ENCODE measurements around the gene WT1. TPM values are rescaled to one million over a fixed set of nuclear protein-coding genes. Genes with fewer than 3 reads are reported as not detected.

The WT1 gene
- total and polyA plus RNA-seq, 2 of the 8 experiments (the other 6 are each of a cell fraction or from before 2014, with no cell fraction given): 0.05 to 0.17 TPM

DNA sequence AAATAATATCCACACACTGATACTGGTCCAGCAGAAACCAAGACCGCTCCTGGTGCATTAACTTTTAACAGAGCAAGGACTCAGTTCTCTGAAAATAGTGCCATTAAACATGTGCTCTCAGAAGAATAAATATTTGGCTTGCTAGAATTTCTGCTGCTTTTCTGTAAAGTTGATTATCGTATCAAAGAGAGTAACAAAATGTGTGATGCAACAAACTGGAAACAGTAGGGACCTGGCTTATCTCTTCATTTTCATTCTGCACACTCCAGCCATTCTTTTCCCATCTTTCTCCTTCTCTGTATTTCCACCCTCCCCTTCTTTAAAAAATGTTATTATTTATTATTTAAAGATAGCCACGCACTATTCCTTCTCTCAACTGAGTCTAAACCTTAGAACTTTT, 43.9 kb downstream of the WT1 start:
- Histone ChIP-seq H4K91ac (replicated peaks; ENCODE audit: insufficient read length, low read length) (no peak overlapping the region), H3K27me3 (replicated peaks in 1 of 4; ENCODE audit: control insufficient read depth in 3 of 4, extremely low read depth in 1 of 4, insufficient read depth in 3 of 4, low read length in 3 of 4) (peaks cover 0 to 3% (median 0%) of the 10 kb centered on the region in 4 experiments; a peak in 1 of 7 replicates), H4K8ac (ENCODE audit: extremely low read depth, insufficient read depth, low read length) (no peak overlapping the region), H3K4me3 (ENCODE audit: extremely low read depth in 1 of 4, insufficient read depth in 2 of 4, low read depth in 3 of 4, low read length in 4 of 4) (no peak overlapping the region), H2AFZ (ENCODE audit: low read length) (no peak overlapping the region), H2BK20ac (ENCODE audit: low read length) (no peak overlapping the region), H2BK5ac (ENCODE audit: low read depth, low read length) (no peak overlapping the region), H2AK5ac (ENCODE audit: low read depth, low read length) (no peak overlapping the region), H3K27ac (ENCODE audit: low read depth, low read length) (no peak overlapping the region), H4K20me1 (replicated peaks in 1 of 2; ENCODE audit: control insufficient read depth in 1 of 2, insufficient read depth in 2 of 2, low read length in 2 of 2) (no peaks in the 10 kb centered on the region), H3K36me3 (ENCODE audit: control insufficient read depth in 2 of 4, insufficient read depth in 4 of 4, low read length in 3 of 4) (no peaks in the 10 kb centered on the region), H3K23ac (ENCODE audit: insufficient read length) (no peak overlapping the region), H3K23me2 (ENCODE audit: low read depth, low read length) (no peaks in the 10 kb centered on the region), H3K14ac (ENCODE audit: insufficient read length) (no peak overlapping the region), H3K4ac (replicated peaks; ENCODE audit: insufficient read length, low read depth, low read length) (no peak overlapping the region), H2BK120ac (replicated peaks; ENCODE audit: low read depth, low read length) (no peak overlapping the region), H4K5ac (ENCODE audit: insufficient read length, low read depth, low read length) (no peak overlapping the region), H3K4me2 (ENCODE audit: insufficient read depth in 1 of 2, low read depth in 2 of 2, low read length in 2 of 2) (no peak overlapping the region), H3K4me1 (replicated peaks in 1 of 4; ENCODE audit: control insufficient read depth in 3 of 4, insufficient read depth in 4 of 4, low read length in 3 of 4) (no peaks in the 10 kb centered on the region), H3K56ac (replicated peaks; ENCODE audit: insufficient read length, low read depth, low read length) (no peak overlapping the region), H3K9ac (replicated peaks in 1 of 4; ENCODE audit: extremely low read depth in 1 of 4, low read depth in 3 of 4, low read length in 3 of 4) (no peak overlapping the region), H2BK12ac (ENCODE audit: low read depth, low read length) (no peak overlapping the region), H3K79me1 (ENCODE audit: low read depth, low read length) (no peaks in the 10 kb centered on the region), H3K79me2 (ENCODE audit: control insufficient read depth in 1 of 2, insufficient read depth in 2 of 2, low read length in 2 of 2) (no peaks in the 10 kb centered on the region), H3K18ac (ENCODE audit: extremely low read depth, low read length) (no peak overlapping the region), H3K9me3 (ENCODE audit: insufficient read depth in 2 of 2, low read depth in 1 of 2, low read length in 1 of 2) (no peaks in the 10 kb centered on the region), H2BK15ac (ENCODE audit: low read length) (no peak overlapping the region)
- TF ChIP-seq KDM1A (IDR thresholded peaks at IDR 0.05; ENCODE audit: borderline replicate concordance, low read length): no peak
- TF ChIP-seq CREB1 (IDR thresholded peaks at IDR 0.05): no peak
- TF ChIP-seq CBX5 (IDR thresholded peaks at IDR 0.05; ENCODE audit: low read depth, low read length): no peak
- no peak for TF ChIP-seq CEBPB (IDR thresholded peaks at IDR 0.05; ENCODE audit: low read depth, low read length)
- no peak for TF ChIP-seq TAF7 (optimal IDR thresholded peaks at IDR 0.05; ENCODE audit: borderline replicate concordance, low read depth, low read length)
- no peak for TF ChIP-seq EP300 (IDR thresholded peaks at IDR 0.05; ENCODE audit: borderline replicate concordance in 1 of 2, low read depth in 2 of 2, low read length in 2 of 2)
- no peak for TF ChIP-seq FOSL1 (IDR thresholded peaks at IDR 0.05; ENCODE audit: insufficient read depth, low read depth, low read length)
- TF ChIP-seq NRF1 (IDR thresholded peaks at IDR 0.05; ENCODE audit: low read depth, low read length): no peak
- no peak for TF ChIP-seq E2F6 (IDR thresholded peaks at IDR 0.05)
- TF ChIP-seq EZH2 (IDR thresholded peaks at IDR 0.05; ENCODE audit: low read depth, low read length, severe bottlenecking): no peak
- 92% methylated on average over 3 of the region's 3 CpGs; no CpG with 5 or more reads in 1 of the 2 experiments for WGBS, 2 experiments (ENCODE audit: extremely low coverage in 1 of 2, insufficient coverage in 1 of 2, insufficient read length in 1 of 2, insufficient replicate concordance in 2 of 2, low coverage in 1 of 2, low lambda C conversion rate in 2 of 2, missing lambda C conversion rate in 1 of 2)
- DNase-seq (ENCODE audit: low read depth in 1 of 2, low spot score in 2 of 2) (no peak), FAIRE-seq (no peak)
- ChIA-PET CTCF (ENCODE audit: partially characterized antibody) (interaction anchor here (1.4 to 1.6 kb wide), 2 partner anchors 16 to 68 kb away, joined by 3 to 4 read pairs; no protein-coding TSS in a partner anchor), POLR2A (ENCODE audit: partially characterized antibody) (no interaction called here)

All from H1 (cell line).